WERI-Rb-1 (cell line): ENCODE results near the gene GLIPR1.
"Not testable (repeated sequence)": the region's sequence is repeated elsewhere in the genome, so short reads cannot be mapped to it uniquely, and the experiment has no call there.

Experiments
- DNase-seq: peaks from one replicate; pipeline ENCODE4 v3.0.0-alpha.2; 2020
- H3K27ac ChIP-seq: fragments of 250-450 bp; sonication (Bioruptor Pico); 2 replicates; pipeline ENCODE4 v1.5.1; 2020; ENCODE audit warnings: mild to moderate bottlenecking, moderate library complexity
- H3K27me3 ChIP-seq: fragments of 250-450 bp; sonication (Bioruptor Pico); 2 replicates; pipeline ENCODE4 v1.5.1; 2021; ENCODE audit warnings: mild to moderate bottlenecking, low read depth, moderate library complexity; ENCODE audit not compliant: insufficient read depth, severe bottlenecking
- H3K36me3 ChIP-seq: fragments of 250-450 bp; sonication (Bioruptor Pico); 2 replicates; pipeline ENCODE4 v1.5.1; 2020; ENCODE audit warnings: mild to moderate bottlenecking, moderate library complexity
- H3K4me3 ChIP-seq: 2 replicates; pipeline ENCODE4 v1.5.1; 2011; ENCODE audit warnings: low read depth, mild to moderate bottlenecking, control low read depth, low read length
- H3K9me3 ChIP-seq: fragments of 250-450 bp; sonication (Bioruptor Pico); 2 replicates; pipeline ENCODE4 v1.5.1; 2021; ENCODE audit warnings: mild to moderate bottlenecking, moderate library complexity; ENCODE audit not compliant: severe bottlenecking
- CTCF ChIP-seq: IDR thresholded peaks from 2 replicates; pipeline ENCODE4 v1.5.1; 2011; ENCODE audit warnings: low read depth, mild to moderate bottlenecking, control low read depth, inconsistent platforms, low read length

GLIPR1 gene

GRCh38 chr12:75443709-75444108, 36.8 kb upstream of the GLIPR1 start:
- TF ChIP-seq CTCF = no peak
- no peaks in the 10 kb centered on the region for H3K27me3 ChIP-seq
- peaks cover 3% of the 10 kb centered on the region for H3K9me3 ChIP-seq
- H3K27ac ChIP-seq = no peak overlapping the region
- H3K36me3 ChIP-seq = no peaks in the 10 kb centered on the region
- DNase-seq = no peak
- H3K4me3 ChIP-seq = no peak overlapping the region

- Histone ChIP-seq H3K36me3 (no peaks in the 10 kb centered on the region), H3K27me3 (no peaks in the 10 kb centered on the region), H3K27ac (no peak overlapping the region), H3K9me3 (peaks cover 3% of the 10 kb centered on the region), H3K4me3 (no peak overlapping the region)
- TF ChIP-seq CTCF = no peak
- DNase-seq = no peak
These were observed 36.0 kb upstream of the GLIPR1 start for GRCh38 chr12:75444429-75445136.

DNA sequence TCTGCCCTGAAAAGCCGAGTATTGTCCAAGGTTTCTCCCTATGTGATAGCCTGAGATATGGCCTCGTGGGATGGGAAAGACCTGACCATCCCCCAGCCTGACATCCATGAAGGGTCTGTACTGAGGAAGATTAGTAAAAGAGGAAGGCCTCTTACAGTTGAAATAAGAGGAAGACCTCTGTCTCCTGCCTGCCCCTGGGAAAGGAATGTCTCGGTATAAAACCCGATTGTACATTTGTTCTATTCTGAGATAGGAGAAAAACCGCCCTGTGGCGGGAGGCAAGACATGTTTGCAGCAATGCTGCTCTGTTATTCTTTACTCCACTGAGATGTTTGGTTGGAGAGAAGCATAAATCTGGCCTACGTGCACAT, 35.4 kb upstream of the GLIPR1 start:
- H3K36me3 ChIP-seq, H3K9me3 ChIP-seq: not testable (repeated sequence)

DNA sequence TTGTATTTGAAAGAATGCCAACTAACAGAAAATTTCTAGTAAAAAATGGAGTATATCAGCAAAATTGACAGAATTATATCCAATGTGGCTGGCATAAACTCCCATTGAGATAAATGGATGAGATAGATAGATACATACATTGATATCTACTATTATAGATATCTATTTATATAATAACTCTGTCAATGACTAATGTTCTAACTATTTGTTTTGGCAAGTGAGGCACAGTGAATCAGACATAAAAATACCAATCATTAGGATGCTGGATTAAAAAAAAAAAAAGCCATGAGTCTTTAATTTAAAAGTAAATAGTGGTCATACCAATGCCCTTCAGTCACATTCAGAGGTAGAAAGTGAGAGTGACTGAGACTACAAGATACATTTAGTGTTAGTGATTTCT, 33.7 kb upstream of the GLIPR1 start:
- H3K9me3 ChIP-seq = peaks cover under 1% of the 10 kb centered on the region
- DNase-seq = no peak
- H3K27me3 ChIP-seq = no peaks in the 10 kb centered on the region
- no peak overlapping the region for H3K4me3 ChIP-seq
- no peak for TF ChIP-seq CTCF
- no peak overlapping the region for H3K27ac ChIP-seq
- H3K36me3 ChIP-seq = no peaks in the 10 kb centered on the region

More for the DNA sequence above, 35.4 kb upstream of the GLIPR1 start:
- not testable (repeated sequence) for H3K27me3 ChIP-seq, H3K27ac ChIP-seq, H3K4me3 ChIP-seq, DNase-seq

DNA sequence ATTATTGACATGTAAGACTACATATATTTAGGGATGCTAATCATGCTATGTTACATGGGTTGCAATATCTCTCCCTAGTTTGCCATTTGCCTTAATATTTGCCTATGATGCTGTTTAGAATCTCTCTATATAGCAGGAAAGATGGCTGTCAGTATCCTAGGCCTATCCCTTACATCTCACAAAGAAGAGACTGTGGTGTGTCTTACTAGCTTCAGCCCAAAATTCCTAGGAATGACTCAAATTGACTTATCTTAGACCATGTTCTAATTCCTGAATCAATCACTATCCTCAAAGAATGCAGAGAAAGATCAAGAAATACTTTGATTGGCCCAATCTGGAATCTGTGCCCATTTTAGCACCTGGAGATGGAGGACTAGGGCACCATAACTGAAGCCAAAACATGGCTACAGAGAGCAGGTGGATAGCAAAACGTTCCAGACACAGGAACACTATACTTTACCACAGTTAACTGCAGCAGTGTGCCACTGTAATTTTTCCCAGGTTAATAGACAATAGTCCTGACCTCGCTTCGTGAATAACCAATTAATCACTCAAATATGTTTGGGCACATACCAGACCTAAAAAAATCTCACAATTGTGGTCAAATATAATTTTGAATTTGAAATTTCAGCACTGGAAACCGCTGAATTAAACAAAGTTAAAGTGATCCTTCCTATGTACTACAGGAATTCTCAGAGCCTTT, 32.7 kb upstream of the GLIPR1 start:
- TF ChIP-seq CTCF = no peak
- no peak overlapping the region for H3K4me3 ChIP-seq
- H3K36me3 ChIP-seq = no peaks in the 10 kb centered on the region
- H3K27me3 ChIP-seq = no peaks in the 10 kb centered on the region
- H3K27ac ChIP-seq = no peak overlapping the region
- DNase-seq = no peak
- H3K9me3 ChIP-seq = no peaks in the 10 kb centered on the region

GRCh38 chr12:75452675-75453330, 27.8 kb upstream of the GLIPR1 start:
- Histone ChIP-seq H3K27me3 (no peaks in the 10 kb centered on the region), H3K36me3 (no peaks in the 10 kb centered on the region), H3K27ac (no peak overlapping the region), H3K9me3 (no peaks in the 10 kb centered on the region), H3K4me3 (no peak overlapping the region)
- no peak for TF ChIP-seq CTCF
- DNase-seq = no peak
